LNCAP (cell line): ENCODE measurements around the gene HES3.

Source experiments
- TF ChIP-seq, protein P1 (sequence below): fragments of 450-650 bp; IDR thresholded peaks from 2 replicates; pipeline ENCODE4 v1.5.1; 2017; ENCODE audit warnings: mild to moderate bottlenecking

The HES3 gene

DNA sequence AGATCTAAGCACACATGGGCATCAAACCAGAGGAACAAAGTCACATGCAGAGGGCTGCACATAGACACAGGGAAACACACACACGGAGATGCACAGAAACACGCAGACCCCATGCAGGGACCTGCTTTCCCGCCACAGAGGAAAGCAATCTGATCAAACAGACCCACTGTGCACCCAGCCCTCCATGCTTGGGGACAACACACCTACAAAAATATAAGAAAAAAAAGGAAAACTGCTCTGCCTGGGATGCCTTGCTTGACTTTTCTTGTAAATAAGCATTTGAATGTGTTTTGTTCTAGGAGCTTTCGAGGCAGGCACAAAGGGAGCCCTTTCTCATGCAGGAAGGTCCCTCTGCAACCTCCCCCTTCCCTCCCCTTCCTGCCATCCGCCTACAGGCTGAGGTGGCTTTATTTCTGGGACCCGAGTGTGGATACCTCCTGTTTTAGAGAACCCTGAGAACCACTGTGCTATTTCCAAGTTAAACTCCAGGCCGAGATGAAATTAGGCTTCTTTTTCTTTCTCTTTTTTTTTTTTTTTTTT is 4.7 kb upstream of the HES3 start:
- TF ChIP-seq, protein P1, sequence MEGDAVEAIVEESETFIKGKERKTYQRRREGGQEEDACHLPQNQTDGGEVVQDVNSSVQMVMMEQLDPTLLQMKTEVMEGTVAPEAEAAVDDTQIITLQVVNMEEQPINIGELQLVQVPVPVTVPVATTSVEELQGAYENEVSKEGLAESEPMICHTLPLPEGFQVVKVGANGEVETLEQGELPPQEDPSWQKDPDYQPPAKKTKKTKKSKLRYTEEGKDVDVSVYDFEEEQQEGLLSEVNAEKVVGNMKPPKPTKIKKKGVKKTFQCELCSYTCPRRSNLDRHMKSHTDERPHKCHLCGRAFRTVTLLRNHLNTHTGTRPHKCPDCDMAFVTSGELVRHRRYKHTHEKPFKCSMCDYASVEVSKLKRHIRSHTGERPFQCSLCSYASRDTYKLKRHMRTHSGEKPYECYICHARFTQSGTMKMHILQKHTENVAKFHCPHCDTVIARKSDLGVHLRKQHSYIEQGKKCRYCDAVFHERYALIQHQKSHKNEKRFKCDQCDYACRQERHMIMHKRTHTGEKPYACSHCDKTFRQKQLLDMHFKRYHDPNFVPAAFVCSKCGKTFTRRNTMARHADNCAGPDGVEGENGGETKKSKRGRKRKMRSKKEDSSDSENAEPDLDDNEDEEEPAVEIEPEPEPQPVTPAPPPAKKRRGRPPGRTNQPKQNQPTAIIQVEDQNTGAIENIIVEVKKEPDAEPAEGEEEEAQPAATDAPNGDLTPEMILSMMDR, result no peak

DNA sequence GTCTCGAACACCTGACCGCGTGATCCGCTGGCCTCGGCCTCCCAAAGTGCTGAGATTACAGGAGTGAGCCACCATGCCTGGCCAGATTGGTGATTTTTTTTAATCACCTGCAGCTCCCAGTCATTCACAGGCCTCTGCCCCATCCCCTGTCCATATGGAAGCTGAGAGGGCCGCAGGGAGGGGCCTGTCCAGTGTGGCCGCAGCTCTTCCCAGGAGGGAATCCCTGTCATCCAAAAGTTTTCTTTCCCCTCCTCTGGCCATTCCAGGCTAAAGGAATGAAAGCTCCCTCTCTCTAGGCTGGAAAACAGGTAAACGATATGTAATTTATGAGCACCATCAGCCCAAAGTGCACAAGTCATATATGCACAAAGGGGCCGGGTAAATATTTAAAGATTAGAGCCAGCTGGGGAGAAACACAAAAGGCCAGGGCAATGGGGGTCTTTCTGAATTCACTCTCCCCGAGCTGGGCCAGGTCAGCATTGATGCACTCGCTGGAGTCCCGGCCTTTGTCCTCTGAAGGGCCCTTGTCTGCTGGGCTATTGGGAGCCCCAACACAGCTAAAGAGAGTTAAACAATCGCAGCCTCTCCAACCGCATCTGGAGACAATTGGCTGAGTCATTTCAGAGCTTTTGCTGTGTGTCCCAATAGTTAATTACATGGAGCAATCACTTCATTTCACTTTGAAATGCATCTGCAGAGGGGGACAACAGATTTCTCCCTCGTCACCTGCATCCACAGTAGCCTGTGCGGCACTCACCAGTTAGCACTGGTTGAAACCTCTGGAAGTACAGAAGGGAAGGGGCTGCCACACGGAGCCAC is 3.8 kb upstream of the HES3 start:
- TF ChIP-seq, protein P1, result no peak

DNA sequence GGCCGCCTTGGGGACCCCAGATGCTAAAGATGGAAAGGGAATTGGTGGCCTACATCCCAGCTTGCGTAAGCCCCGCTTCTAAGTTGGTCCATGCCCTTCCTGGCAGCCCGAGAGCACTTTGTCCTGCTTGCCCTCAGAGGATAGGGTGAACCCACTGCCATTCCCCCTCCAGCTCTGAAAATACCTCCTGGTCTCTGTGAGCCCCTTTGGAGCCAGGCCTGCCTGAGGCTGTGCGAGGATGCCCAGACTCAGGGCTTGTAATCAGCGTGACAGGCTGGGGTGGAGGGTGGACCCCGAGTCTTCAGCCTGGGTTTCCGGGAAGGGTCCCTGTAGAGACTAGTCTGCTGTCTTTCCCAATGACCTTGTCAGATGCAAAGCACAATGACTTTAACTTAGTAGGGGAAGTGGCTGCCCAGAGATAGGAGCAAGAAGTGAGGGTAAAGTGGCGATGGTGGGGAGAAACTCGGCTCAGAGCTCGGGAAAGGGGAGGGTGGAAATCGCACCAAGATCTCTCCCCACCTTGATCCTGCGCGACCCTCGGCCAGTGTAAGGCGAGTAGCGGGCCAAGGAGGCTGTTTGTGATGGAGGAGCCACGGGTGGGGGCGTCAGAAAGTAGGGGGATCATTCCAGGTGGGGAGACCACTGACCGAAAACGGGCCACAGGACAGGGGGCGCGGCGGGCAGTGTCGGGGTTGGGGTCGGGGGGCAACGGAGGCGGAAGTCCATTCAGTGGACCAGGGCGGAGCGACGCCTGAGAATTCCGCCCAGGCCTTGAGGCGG is 2.7 kb upstream of the HES3 start:
- TF ChIP-seq, protein P1, result no peak

DNA sequence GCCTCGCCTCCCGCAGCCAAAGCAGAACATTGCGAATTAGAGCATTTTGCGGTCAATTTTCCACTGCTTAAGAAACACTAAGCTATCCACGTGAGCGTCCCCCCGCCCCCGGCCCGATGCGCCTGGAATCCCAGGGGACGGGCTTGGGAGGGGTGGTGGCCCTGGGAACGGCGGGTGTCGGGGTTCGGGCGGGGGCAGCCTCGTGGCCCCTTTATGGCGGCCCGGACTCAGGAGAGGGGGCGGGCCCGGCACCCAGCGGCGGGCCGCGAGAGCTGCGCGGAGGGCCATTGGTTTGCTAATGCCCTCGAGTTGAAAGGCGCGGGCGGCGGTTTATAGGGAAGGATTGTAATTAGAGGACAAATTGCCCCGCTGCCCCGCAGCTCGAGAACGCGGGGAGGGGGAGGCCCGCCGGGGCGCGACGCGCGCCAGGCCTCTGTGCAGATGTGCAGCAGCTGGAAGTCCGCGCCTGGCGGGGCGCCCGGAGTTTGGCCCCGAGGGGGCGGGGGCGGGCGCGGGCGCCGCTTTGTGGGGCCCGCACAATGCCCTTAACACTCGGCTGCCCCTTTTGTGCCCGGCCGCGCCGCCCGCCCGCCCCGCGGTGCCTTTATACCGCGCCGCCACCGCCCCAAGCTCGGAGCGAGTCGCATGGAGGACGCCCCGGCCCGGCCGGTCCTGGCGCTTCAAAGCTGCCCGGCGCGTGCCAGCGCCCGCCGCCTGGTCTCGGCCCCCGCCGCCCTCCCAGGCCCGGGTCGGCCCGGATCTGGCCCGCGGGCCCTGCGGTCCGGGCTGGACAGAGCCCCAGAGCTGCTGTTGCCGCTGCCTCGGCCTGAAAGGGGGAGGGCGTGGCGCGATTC is 1.9 kb upstream of the HES3 start:
- TF ChIP-seq, protein P1, result no peak

DNA sequence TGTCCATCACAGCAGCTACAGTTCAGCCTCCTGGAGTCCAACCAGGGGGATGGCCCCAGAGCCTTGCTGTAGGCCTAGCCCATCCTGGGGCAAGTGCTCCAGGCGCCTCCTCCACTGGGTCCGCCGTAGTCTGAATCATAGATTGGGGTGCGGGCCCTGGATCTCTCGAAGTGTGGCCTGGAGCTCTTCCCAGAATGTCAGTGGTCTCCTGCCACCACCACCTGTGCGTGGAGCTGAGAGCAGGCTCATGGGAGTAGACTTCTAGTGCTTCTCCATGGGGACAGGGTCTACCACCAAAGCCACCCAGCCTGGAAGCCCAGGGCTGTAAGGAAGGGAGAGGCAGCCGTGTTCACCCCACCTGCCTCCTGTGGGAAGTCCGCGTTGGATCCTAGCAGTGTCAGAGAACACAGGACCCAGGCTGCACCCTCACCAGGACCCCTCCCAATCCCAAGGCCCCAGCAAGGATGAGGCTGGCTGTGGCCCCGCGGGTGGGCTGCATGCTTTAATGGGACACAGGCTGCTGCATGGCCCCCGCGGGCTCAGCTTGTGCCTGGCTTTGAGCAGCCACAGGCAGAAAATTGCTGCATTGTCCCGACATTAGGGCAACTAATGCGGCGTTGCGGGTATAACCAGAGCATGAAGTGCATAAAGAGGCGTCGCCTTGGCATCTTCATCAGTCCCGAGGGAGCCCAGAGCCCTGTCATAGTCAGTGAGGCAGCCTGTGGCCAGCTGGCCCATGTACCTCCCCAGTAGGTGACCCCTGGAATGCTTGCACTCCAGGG is 735 bp upstream of the HES3 start:
- TF ChIP-seq, protein P1, result no peak

DNA sequence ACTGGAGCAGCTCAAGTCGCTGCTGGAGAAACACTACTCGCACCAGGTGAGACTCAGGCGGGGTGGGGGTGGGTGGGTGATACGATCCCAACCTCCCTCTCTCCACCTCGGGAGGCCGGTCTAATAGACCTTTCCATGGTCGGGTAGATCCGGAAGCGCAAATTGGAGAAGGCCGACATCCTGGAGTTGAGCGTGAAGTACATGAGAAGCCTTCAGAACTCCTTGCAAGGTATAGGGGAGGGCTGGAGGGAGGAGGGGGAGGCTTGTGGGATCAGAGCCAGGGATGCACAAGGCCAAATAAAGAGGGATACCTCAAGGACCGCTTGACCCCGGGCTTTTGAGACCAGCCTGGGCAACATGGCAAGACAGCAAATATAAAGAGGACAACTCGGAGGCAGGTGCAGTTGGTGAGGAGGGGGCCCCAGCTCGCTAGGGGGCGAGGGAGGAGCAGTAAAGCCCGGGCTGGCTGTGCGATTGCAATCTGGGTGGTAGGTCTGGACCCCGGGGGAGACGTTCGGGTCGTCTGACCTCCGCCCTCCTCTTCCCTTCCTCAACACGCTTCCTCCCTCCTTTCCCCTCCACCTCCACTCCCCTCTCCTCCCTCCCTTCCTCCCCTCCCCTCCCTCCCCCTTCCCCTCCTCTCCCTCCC is 546 bp downstream of the HES3 start:
- TF ChIP-seq, protein P1, result no peak
